COLO829 (cell line): ENCODE measurements around the gene AKNAD1.
A peak's percentile ranks its signal among the peaks of the same experiment; 100 is the strongest.
"Not testable (repeated sequence)": the region's sequence is repeated elsewhere in the genome, so short reads cannot be mapped to it uniquely, and the experiment has no call there.

Source experiments
- DNase-seq: peaks from one replicate; pipeline ENCODE4 v3.0.0; 2012; ENCODE audit warnings: low spot score

AKNAD1 gene, protein sequence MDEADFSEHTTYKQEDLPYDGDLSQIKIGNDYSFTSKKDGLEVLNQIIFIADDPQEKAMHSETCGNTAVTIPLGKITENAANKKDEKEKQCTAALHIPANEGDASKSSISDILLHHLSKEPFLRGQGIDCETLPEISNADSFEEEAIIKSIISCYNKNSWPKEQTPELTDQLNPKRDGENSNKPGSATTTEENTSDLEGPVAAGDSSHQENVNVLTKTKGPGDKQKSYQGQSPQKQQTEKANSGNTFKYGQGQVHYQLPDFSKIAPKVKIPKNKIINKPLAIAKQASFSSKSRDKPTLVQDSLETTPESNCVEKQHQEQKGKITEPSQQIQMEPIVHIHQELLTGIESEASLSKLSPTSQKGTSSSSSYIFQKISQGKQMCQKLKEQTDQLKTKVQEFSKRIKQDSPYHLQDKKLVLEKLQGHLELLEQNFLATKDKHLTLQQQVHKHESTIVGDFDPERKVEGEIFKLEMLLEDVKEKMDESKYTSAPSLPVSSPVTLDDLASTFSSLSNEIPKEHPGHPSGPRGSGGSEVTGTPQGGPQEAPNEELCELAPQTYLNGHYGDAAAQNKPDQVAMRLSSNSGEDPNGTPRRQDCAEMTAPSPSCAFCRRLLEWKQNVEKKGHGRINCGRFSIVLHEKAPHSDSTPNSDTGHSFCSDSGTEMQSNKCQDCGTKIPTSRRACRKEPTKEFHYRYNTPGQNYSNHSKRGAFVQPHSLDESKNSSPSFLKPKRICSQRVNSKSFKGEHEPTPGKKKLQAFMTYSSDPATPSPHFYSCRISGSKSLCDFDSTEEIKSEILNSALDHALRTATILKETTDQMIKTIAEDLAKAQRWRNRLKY

DNA sequence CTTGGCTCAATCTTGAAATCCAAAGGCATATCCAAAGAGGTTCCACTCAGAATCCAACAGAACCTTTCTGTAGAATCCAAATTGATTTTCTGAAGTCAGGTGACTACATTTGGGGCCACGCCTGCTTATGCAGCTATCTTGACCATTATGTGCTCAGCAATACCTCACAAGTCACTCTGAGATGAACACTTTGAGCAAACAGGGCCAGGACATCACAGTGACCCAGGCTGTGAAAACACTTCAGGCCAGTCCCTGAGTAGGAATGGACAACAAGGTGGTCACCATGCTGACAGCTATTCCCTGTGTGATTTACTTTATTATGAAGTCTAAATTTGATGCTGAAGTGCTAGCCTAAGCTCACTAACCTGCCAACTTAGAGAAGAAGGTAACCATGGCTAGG lies at the start of gene AKNAD1:
TSS of gene AKNAD1 (minus strand) at position 101 of the 400 bp plus-strand sequence. CDS start 4,430 bp downstream, outside the sequence.
- DNase-seq: no peak

DNA sequence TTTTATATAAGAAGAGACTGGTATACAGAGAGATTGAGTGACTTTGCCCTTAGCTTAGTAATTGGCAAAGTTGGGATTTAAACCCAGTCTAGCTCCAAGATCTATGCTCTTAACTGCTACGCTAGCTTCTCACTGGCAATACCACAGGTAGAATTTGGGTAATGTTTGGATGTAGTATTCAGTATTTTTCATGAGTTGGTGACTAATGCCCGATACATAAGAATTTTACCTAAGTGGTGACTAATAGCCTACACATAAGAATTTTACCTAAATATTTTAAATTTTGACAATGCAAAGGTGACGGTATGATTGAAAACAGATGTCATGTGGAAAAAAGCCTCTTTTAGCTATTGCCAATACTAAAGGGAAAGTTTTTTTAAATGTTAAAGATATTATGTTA lies 44.2 kb upstream of the AKNAD1 start:
- no peak for DNase-seq

DNA sequence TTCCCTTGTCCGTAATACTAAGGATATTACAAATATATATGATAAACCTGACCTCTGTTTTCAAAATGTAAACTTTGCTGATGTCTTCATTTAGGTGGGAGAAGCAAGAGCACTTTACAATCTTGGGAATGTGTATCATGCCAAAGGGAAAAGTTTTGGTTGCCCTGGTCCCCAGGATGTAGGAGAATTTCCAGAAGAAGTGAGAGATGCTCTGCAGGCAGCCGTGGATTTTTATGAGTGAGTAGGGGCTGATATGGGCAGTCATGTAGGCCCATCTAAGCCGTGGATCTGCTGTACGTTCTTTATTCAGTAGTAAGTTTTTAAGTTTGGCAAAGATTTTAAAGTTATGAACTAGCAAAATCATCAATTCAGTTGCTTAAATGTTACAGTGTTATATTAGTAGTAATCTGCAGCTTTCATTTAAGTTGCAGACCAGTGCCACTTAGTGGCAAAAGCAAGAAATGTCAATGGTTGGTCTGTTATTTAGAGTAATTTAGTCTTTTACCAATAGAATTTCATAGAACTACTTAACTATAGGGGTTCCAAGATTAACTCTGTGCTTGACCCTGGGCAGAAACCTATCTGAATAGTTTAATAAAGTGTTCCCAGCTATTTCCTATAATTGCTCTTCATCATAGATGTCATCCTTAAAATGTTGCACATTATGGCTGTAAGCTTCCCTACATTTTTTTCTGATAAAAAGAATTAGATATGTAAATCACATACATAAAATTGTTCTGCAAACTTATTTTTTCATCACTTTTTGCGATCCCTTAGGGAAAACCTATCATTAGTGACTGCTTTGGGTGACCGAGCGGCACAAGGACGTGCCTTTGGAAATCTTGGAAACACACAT lies 41.2 kb upstream of the AKNAD1 start:
- DNase-seq: peak; percentile 25

DNA sequence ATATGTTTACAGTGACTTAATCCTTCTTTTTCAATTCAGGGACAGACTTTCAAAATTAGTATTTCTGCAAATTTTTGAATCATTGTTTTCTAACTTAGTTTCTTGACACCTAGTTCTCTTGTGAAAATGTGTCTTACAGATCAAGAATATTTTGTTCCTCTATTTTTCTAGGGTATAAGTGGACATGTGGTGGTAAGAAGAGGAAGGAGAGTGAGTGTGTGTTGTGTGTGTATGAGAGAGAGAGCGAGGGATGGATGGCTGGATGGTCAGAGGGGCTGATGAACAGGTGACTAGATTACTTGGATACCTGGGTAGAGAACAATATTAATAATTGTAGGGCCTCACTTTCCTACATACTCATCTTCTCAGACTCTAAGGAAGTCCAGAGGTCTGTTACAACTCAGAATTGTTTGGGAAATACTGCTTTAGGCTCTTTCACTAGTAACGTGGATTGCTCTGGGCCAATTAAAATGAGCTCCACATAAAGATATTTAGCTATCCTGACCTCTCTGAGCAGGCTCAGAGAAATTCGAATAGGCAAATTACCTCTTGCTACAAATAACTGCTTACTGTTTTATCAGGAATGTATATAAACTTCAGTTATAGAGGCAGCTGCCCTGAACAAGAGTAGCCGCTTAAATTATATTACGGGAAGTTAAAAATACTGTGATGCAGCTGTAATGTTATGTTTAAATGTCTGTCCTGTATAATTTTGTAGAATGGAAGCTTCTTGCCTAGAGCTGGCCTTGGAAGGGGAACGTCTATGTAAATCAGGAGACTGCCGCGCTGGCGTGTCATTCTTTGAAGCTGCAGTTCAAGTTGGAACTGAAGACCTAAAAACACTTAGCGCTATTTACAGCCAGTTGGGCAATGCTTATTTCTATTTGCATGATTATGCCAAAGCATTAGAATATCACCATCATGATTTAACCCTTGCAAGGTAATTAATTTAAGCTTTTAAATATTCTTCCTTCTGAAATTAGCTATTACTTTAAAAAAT lies 39.6 kb upstream of the AKNAD1 start:
- no peak for DNase-seq

DNA sequence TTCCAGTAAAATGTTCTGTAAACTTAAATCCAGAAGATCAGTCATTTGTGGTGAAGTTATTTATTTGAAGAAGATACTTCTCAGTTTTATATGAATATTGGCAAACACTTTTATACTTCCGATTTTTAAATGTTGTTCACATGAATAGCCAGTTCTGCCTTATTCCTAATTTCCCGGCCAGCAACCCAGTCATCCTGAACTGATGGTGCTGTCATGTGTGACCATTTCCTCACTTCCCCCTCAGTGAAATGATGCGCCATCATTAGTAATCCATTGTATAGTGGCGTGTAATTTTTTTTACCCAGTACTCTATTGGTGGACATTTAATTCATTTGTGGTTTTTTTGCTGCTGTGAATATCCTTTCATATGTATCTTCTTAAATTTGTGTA lies 36.2 kb upstream of the AKNAD1 start:
- DNase-seq: no peak

DNA sequence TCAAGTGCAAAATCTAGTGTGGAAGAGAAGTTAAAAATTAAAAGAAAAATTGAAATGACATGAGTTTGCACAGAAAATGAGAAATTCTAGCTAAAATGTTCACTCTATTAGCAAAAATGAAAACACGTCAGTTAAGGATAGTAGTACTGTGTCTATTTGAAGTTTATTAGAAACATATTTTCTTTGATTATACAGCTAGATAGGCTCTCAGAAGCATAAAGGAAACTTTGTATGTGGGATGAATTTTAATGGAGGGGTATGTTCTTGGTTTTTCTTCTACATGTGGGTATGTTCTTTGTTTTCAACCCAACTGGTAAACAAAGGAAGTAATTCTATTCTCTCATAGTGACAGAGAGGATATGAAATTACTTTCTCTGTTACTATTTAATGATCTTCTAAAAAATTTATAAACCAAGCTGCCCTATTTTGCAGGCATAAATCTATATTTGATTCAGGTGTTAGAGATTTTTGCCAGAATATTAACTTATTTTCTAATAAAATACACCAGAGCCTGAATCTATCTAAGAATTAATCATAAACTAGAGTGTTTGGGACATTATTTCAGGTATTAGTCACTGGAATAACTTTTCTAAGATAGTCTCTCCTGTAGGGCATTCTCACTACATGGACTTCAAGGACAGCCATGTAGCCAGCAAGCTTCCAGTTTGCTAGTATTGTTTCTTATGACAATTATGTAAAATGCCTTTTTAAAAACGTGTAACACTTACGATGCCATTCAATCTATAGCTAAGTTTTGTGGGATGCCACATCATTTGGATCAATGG lies 35.7 kb upstream of the AKNAD1 start:
- DNase-seq: peak; percentile 55

DNA sequence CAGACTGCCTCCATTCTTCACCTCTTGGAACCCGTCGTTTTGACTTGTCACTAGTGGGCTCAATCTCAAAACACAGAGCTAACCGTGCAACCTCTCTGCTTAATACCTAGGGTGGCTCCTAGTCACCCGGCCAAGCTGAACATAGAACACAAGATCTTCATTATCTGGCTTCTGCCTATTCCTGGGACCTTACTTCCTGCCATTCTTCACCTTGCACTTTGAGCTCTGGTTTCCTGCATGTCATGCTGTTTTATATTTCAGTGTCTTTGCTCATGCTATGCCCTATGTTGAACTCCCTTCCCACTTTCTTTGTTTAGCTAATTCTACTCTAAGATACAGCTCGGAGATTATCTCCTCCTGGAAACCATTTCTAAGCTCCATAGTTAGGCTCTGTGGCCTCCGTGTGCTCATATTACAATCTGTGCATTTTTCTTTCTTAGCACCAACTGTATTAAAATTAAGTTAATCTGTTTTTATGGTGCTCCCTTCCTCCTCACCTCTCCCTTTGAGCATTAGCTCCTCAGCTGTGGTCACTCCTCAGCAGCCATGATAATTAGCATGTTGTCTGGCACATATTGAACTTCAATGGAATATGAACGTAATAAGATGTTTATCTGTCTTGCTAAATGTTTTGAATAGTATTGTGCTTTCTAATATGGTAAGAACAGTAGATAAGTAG lies 33.0 kb upstream of the AKNAD1 start:
- no peak for DNase-seq

DNA sequence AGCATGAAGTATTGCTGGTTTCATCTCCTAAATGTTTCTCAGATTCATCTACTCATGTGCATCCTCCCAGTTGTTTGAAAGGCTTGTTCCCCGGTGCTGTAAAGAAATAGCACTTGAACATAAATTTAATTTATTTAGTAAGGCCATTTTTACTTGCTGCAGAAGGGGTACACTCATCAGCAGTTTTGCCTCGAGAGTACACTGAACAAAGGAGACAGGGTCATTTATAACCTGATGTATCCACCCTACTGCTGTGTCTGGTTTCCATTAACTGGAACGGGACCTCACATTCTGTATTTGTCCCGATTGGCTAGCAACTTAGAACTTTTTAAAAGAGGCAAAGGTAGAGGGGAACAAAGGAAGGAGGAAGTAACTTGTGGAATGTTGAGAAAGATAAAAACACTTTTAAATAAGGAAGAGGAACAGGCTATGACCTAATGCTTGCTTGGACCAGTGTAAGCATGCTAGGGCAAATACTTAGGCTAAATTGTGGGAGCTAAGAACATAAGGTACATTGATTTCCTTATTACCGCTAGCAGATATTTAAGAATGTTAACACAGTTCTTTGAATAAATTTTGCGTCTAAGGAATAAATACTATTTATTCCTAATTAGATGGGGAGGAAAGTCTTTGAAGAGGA lies 32.2 kb upstream of the AKNAD1 start:
- not testable (repeated sequence) for DNase-seq

DNA sequence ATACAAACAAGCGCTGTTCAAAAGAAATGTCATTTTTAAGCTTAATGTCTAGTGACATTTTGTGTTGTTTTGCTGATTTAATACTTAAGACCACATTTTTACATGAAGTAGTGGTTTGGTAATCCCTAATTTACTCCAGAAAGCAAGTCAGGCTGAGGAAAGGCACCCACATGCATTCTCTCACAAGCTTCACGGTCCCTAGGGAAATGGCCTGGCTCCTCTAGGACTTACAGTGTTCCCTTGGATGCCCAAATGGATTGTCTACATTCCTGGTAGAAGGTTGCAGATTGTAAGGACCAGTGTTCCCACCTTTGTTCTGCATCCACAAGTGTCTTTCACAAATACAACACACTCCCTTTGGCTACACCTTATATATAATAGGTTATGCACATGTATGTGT lies 29.4 kb upstream of the AKNAD1 start:
- no peak for DNase-seq

DNA sequence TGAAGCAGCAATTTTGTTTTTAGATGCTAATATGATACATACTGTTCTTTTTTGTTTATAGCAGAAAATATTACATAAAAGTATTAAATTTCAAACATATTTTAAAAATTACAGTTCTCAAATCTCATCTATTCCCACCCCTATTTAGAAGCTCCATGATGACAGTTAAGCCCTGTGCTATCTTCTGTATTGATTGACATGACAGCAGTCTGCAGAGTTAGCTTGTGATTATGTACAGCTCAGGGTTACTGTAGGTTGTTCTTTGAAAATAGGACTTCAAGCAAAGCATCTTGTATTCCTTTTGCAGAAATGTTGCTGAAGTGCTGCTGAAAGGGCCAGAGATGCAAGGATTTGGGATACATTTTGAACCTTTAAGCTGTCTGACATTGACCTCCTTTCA lies 28.1 kb upstream of the AKNAD1 start:
- no peak for DNase-seq

DNA sequence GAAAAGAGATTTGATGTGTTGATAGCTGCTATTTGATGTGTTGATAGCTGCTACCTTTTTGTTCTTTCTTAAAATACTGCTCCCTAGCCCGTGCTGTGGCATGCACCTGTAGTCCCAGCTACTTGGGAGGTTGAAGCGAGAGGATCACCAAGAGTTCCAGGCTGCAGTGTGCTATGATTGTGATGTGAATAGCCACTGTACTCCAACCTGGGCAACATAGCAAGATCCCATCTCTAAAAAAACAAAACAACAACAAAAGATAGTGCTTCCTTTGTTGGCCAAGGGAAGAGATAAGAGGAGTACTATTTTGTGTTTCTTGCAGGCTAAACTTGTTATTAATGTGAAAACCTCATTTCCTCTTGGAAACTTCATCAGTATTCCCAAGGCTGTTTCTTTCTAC lies 25.9 kb upstream of the AKNAD1 start:
- no peak for DNase-seq

DNA sequence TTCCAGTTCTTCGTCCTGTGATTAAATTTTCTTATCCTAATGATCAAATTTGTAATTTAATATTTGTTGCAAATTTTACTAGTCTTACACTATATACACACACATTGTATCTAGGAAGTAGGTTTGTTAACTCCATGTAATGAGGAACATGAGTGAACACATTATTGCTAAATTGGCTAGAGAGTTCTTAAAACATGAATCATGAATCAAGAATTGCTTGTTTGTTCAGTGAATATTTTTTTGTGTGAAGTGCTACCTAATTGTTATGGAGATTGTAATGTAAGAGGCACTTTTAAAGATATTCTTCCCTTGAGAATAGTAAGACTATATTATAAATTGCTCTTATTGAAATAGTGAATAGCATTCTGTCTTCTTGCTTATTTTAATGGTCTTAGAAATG lies 24.5 kb upstream of the AKNAD1 start:
- no peak for DNase-seq

DNA sequence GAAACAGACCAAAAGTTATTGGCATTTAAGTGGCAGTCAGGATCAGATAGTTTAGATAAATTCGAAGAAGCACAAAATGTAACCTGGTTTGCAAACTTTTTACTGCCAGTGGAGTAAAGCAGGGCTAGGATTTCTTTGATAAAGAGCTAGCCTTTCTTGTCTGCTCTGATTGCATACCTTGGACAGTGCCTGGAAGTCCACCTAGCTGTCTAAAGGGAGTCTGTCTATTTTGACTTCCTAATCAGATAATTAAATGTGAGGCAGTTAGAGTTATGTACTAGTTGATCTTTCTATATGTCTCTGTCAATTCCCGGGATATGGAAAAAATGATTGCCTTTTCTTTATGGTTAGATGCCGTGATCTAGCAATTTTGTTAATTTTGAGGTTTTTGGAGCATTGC lies 24.0 kb upstream of the AKNAD1 start:
- DNase-seq: no peak

DNA sequence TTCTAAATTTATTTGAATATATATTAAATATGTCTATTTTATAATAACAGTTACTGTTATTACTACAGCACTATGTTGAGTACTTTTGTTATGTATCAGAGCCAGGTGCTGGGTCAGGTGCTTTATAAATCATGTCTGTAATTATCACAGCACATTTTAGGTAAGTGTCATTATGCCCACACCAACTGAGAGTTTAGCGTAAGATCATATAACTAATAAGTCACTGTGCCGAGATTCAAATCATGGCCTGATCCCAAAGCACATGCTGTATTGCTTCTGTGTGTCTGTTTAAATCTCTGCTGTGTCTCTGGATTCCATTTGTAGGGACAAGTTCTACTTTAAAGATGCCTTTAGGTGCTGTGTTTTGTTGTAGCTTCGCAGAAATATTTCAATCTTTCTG lies 21.8 kb upstream of the AKNAD1 start:
- no peak for DNase-seq

DNA sequence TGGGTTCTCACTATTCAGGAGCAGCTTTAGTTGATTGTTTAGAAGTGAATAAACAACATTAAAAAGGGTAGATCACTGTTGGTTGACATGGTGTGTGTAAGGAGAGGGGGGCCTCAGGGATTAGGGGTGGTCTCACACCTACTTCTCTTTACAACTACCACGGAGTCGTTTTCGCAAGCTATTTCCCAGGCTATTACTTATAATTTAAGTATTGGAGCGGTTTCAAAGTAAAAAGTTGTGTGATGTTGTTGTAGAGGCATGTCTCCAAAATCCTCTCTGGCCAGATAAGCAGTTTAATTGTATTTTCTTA lies 21.2 kb upstream of the AKNAD1 start:
- DNase-seq: no peak

DNA sequence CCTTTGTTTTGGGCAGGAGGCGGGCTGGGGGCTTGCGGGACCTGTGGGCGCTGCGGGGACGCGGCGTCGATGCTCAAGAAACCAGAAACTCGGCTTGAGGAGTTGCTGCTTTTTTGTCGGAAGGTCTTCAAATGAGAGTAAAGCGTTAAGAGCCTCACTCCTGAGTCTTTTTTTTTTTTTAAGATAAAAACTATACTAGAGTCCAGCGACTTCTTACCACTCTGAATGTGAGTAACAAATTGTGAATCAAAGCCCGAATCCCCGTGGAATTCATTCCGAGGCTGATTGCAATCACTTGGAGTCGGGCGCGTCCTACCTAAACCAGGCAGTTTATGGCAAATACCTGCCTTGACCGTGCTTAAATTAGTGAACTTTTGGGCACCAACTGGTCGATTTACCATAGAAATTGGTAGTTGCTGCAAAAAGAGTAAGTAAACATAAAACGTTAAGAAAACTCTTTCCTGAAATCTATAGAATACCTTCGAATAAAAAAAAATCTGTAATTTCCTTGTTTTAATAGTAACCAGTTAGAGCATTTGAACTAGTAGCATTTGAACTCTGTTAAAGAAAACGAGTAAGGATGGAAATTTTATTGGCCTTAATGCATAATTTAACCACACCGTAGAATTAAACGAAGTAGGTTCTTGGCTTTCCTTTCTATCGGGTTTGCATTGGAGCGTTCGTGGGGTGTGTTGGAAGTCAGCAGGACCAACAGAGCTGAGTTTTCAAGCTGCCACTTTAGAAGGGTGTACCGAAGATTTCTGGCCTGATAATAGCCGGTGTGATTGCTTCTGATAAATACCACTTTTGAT lies 20.7 kb upstream of the AKNAD1 start:
- peak; percentile 15 for DNase-seq

DNA sequence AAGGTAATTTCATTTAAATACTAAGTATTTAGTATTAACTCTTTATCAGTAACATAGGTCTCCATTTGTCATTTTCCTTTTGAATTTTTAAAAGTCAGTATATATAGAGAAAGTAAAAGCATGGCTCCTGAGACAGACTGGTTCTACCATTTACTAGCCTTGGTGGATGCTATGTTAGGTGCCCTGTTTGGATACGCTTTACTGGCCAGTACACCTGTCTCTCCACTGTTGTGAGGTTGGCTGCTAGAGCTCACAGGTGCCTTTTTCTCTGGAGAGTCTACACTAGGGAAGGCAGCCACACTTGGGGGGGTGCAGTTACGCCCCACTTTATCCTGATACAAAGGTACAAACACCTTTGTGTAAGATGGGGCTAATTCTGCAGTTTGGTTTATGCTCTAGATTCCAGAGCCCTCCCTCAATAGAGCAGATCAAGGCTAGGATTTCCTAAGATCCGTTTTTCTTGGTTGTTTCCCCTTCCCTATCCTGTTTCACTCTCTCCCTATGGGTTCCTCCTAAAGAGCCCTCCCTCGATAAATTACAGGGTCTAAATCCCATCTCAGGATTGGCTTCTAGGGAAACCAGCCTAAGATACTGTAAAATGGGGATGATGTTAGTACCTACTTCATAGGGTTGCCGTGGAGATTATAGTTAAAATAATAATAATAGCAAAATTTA lies 14.3 kb upstream of the AKNAD1 start:
- no peak for DNase-seq

DNA sequence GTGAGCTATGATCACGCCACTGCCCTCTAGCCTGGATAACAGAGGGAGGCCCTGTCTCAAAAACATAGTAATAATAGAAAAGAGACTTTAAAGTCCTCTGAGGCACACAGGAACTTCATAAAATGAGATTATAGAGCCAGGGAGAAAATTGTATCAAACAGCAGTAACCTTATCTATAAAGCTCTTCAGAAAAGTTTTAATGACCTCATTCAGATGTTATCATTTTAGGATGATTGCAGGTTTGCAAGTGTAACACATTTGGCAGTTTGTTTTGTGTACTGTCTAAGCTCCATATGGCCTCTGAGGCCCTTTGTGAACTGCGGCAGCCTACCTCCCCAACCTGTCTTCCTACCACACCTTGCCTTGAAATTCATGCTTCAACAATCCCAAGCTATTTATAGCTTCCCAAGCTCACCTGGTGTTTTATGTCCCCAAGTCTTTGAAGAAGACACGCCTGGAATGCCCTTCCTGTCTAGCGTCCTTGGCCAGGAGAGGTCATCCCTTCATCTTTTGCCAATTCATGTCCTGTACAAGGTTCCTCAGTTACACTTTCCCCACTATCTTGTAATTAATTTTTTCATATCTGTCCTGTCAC lies 8.5 kb upstream of the AKNAD1 start:
- DNase-seq: no peak
